Breast epithelium (tissue), 4 donors: Measurements from ENCODE around the gene HOATZ. TPM values are rescaled to one million over a fixed set of nuclear protein-coding genes. Genes with fewer than 3 reads are reported as not detected.

Experiments used
- DNase-seq, 2 donors: peaks; one replicate each; pipeline ENCODE4 v3.0.0-alpha.2; 2019; ENCODE audit warnings: low spot score in 2 of 2
- H3K27ac ChIP-seq, 2 donors: fragments of 200-600 bp; sonication (generic) in 1 of 2; one replicate each; pipeline ENCODE4 v1.5.1; 2016 to 2019; ENCODE audit warnings: mild to moderate bottlenecking in 1 of 2
- H3K27me3 ChIP-seq, 2 donors: fragments of 200-600 bp; sonication (generic) in 1 of 2; one replicate each; pipeline versions ENCODE4 v1.5.1 to v1.6.0; 2017 to 2019; ENCODE audit warnings: control low read depth in 1 of 2, mild to moderate bottlenecking in 1 of 2
- H3K36me3 ChIP-seq: fragments of 200-600 bp; one replicate; pipeline ENCODE4 v1.5.1; 2019
- H3K4me1 ChIP-seq, 2 donors: fragments of 200-600 bp; sonication (generic); one replicate each; pipeline ENCODE4 v1.5.1; 2016 to 2019; ENCODE audit warnings: control low read depth in 1 of 2
- H3K4me3 ChIP-seq, 3 donors: fragments of 200-600 bp; sonication (generic); 1 replicate in 2 of 3; 2 replicates in 1 of 3; pipeline ENCODE4 v1.5.1; 2016 to 2019; ENCODE audit warnings: mild to moderate bottlenecking in 3 of 3, moderate library complexity in 2 of 3
- H3K9me3 ChIP-seq, 2 donors: fragments of 200-600 bp; sonication (generic) in 1 of 2; one replicate each; pipeline ENCODE4 v1.5.1; 2016 to 2019; ENCODE audit warnings: control low read depth in 1 of 2
- POLR2A ChIP-seq: fragments of 450-650 bp; IDR thresholded peaks from one replicate; pipeline ENCODE4 v1.6.1; 2016; ENCODE audit warnings: antibody characterized with exemption, mild to moderate bottlenecking, moderate library complexity
- POLR2AphosphoS5 ChIP-seq, 3 donors: sonication (generic); formaldehyde crosslinking; IDR thresholded peaks; one replicate each; pipeline ENCODE4 v1.6.1; 2017; ENCODE audit warnings: antibody characterized with exemption in 3 of 3
- intact Hi-C: fragments of 100-400 bp; cut with DNase I; formaldehyde crosslinking; loops from one replicate; pipeline ENCODE4 v1.15.1; 2023; ENCODE audit warnings: low total_unique reads
- total RNA-seq, 3 donors: library from RNA; depleted of rRNA; stranded (reverse); fragments of >200 nt; gene quantifications; one replicate each; pipeline ENCODE4 v1.1.0, GENCODE V29; 2016
- TF ChIP-seq, protein P1 (sequence below), 3 donors: fragments of 450-650 bp; IDR thresholded peaks; one replicate each; pipeline ENCODE4 v1.5.1; 2016 to 2017; ENCODE audit warnings: antibody characterized with exemption in 3 of 3, mild to moderate bottlenecking in 3 of 3, moderate library complexity in 3 of 3

HOATZ gene
- total RNA-seq, 3 donors from 2014 or later: not detected

DNA sequence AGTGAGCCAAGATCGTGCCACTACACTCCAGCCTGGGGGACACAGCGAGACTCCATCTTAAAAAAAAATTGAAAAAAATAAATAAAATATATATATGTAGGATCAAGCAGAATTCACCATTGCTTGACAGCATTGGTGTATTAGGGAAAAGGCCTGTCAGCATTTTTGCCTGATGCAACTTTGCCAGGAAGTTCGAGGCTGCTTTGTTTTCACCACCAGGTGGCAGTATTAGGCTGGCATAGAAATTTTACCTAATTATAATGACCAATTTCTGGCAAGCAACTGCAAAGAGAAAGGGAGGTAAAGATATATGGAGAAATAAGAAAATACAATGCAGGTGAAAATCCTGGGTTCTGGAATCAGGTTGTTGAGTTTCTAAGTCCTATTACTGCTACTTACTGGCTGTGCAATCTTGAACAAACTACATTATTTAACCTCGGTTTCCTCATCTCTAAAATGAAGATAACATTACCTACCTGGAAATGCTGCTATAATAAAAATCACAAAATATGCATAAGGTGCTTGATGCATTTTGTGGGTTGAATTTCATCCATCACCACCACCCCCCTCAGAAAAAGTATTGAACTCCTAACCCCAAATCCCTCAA is 50.6 kb downstream of the HOATZ start:
- no peaks in the 10 kb centered on the region for H3K36me3 ChIP-seq
- no peak overlapping the region for H3K4me3 ChIP-seq
- no peak overlapping the region for H3K27ac ChIP-seq
- no peaks in the 10 kb centered on the region for H3K4me1 ChIP-seq
- H3K9me3 ChIP-seq: no peaks in the 10 kb centered on the region
- DNase-seq: peak; percentile 50 to 67
- H3K27me3 ChIP-seq: no peaks in the 10 kb centered on the region
- TF ChIP-seq, protein P1, sequence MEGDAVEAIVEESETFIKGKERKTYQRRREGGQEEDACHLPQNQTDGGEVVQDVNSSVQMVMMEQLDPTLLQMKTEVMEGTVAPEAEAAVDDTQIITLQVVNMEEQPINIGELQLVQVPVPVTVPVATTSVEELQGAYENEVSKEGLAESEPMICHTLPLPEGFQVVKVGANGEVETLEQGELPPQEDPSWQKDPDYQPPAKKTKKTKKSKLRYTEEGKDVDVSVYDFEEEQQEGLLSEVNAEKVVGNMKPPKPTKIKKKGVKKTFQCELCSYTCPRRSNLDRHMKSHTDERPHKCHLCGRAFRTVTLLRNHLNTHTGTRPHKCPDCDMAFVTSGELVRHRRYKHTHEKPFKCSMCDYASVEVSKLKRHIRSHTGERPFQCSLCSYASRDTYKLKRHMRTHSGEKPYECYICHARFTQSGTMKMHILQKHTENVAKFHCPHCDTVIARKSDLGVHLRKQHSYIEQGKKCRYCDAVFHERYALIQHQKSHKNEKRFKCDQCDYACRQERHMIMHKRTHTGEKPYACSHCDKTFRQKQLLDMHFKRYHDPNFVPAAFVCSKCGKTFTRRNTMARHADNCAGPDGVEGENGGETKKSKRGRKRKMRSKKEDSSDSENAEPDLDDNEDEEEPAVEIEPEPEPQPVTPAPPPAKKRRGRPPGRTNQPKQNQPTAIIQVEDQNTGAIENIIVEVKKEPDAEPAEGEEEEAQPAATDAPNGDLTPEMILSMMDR (IDR thresholded peaks at IDR 0.05): peak; percentile 76 to 79 (median 79)
- no peak for TF ChIP-seq POLR2AphosphoS5 (IDR thresholded peaks at IDR 0.05)
- intact Hi-C loops: no loop called here

DNA sequence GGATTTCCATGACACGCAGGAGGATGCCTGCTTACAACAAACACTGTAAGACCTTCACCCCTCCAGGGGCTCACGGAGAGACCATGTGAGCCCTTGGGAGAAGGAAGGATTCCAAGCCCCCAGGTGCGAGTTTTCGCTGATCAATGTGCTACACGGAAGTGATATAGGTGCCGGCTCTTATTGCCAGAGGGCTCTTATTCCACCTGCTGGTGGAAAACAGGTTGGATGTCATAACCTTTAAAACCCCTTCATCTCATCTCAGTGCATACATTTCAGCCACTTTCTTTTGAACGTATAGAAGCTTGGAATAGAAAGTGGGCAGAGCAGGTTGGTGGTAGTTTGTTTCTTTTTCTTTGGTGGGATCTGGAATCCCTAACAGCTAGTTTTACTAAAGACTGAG is 51.7 kb downstream of the HOATZ start:
- no peak for DNase-seq
- H3K9me3 ChIP-seq: no peaks in the 10 kb centered on the region
- intact Hi-C loops: no loop called here
- no peaks in the 10 kb centered on the region for H3K27me3 ChIP-seq
- H3K36me3 ChIP-seq: no peaks in the 10 kb centered on the region
- TF ChIP-seq POLR2AphosphoS5 (IDR thresholded peaks at IDR 0.05) (no peak), POLR2A (no peak)
- TF ChIP-seq, protein P1 (IDR thresholded peaks at IDR 0.05): no peak
- no peak overlapping the region for H3K4me3 ChIP-seq
- no peaks in the 10 kb centered on the region for H3K4me1 ChIP-seq
- H3K27ac ChIP-seq: no peak overlapping the region

DNA sequence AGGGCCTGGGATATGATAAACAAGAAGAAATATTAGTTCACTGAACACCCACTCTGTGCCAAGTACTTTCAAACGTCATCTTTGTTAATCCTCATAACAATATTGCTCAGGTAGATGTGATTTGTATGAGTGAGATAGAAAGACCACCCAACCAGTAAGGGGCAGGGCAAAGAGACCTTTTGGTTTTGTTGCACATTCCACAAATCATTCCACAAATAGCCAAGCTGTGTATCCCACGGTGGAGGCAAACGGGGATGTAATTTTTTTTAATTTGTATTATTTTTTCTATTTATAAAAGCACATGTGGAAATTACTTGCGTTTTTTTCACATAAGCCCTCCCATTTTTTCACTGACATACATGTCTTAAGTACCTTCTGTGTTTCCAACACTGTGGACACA is 54.9 kb downstream of the HOATZ start:
- no peaks in the 10 kb centered on the region for H3K9me3 ChIP-seq
- H3K27me3 ChIP-seq: no peaks in the 10 kb centered on the region
- TF ChIP-seq, protein P1 (IDR thresholded peaks at IDR 0.05): no peak
- TF ChIP-seq POLR2A (no peak), POLR2AphosphoS5 (IDR thresholded peaks at IDR 0.05) (no peak)
- H3K36me3 ChIP-seq: no peaks in the 10 kb centered on the region
- no peak for DNase-seq
- H3K27ac ChIP-seq: no peak overlapping the region
- intact Hi-C loops: no loop called here
- H3K4me1 ChIP-seq: no peaks in the 10 kb centered on the region
- no peak overlapping the region for H3K4me3 ChIP-seq

DNA sequence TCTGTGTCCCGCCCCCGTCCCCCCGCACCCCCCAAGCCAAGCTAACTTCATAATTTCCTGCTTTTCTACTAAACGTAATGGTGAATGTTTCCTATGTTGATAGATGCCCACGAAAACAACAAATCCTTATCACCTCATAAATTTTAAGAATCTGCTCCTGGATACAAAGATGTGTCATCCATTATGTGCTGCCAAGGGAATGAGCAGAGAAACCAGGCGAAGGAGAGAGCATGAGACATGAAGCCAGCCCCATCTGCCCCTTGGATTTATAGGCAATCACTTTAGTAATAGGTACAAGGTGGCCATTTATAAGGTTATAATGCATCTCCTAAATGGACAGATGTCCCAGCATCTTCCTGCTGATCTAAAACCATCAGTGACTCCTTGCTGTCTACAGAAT is 56.2 kb downstream of the HOATZ start:
- intact Hi-C loops: no loop called here
- Histone ChIP-seq H3K4me1 (no peaks in the 10 kb centered on the region), H3K27me3 (no peaks in the 10 kb centered on the region), H3K4me3 (no peak overlapping the region), H3K27ac (no peak overlapping the region), H3K9me3 (no peaks in the 10 kb centered on the region), H3K36me3 (no peaks in the 10 kb centered on the region)
- no peak for DNase-seq
- TF ChIP-seq, protein P1 (IDR thresholded peaks at IDR 0.05): no peak

DNA sequence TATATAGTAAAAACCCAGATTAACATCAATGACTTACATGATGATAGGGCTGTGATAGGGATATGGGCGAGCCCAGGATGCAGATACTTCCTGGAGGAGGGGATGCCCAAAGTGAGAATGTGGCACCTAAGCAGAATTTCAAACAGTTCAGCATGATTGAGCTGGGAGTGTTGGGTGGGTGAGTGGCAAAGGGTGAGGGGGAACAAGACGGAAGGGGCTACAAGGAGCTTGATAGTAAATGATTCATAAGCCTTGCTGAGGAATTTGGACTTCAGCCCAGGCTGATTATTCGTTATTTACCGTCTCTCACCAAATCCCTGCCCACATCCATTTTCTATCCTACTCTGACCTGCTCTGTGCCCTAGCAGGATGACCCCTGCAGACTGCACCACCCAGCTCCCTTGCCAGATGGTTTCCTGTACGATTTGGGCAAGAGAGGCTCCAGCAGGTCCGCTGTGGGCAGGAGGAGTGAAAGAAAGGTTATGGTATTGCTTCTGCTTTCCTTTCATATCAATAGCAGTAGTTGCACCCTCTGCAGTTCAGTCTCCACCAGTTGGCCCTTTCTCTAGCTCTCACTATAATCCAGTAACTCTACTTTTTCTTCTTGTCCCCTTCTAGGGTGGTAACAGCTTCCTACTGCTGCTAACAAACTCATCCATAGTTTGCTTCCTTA is 57.4 kb downstream of the HOATZ start:
- DNase-seq: no peak
- Histone ChIP-seq H3K4me1 (no peaks in the 10 kb centered on the region), H3K36me3 (no peaks in the 10 kb centered on the region), H3K9me3 (no peaks in the 10 kb centered on the region), H3K27me3 (no peaks in the 10 kb centered on the region), H3K4me3 (no peak overlapping the region), H3K27ac (no peak overlapping the region)
- intact Hi-C loops: no loop called here
- TF ChIP-seq POLR2A (no peak), POLR2AphosphoS5 (IDR thresholded peaks at IDR 0.05) (no peak)
- TF ChIP-seq, protein P1 (IDR thresholded peaks at IDR 0.05): no peak
